AG04450 (cell line): ENCODE results near the gene GPSM1. TPM values are rescaled to one million over a fixed set of nuclear protein-coding genes. Genes with fewer than 3 reads are reported as not detected.
A peak's percentile ranks its signal among the peaks of the same experiment; 100 is the strongest.

Source experiments
- CTCF ChIA-PET: fragments of 300-600, 350-600 bp; formaldehyde crosslinking; extraction: SDS; loops from one replicate; lab custom pipeline; 2022; ENCODE audit warnings: antibody characterized with exemption, inconsistent platforms; lab: Charles Lee
- POLR2A ChIA-PET: fragments of 350-600 bp; formaldehyde crosslinking; extraction: SDS; loops from one replicate; lab custom pipeline; 2021; ENCODE audit warnings: antibody characterized with exemption, inconsistent platforms; lab: Yijun Ruan, JAX
- DNase-seq: peaks from one replicate; pipeline ENCODE4 v3.0.0-alpha.2; 2011; ENCODE audit warnings: low read depth, low spot score
- H3K27ac ChIP-seq: one replicate; pipeline ENCODE4 v1.5.1; 2012; ENCODE audit warnings: low read depth, low read length, control low read depth
- H3K27me3 ChIP-seq: one replicate; pipeline ENCODE4 v1.6.0; 2012; ENCODE audit warnings: low read length; ENCODE audit not compliant: control insufficient read depth, insufficient read depth
- H3K4me3 ChIP-seq: 2 replicates; pipeline ENCODE4 v1.5.1; 2011; ENCODE audit warnings: mild to moderate bottlenecking, low read depth, low read length, control low read depth
- H3K9me3 ChIP-seq: 2 replicates; pipeline ENCODE4 v1.5.1; 2012; ENCODE audit warnings: low read length; ENCODE audit not compliant: control insufficient read depth, insufficient read depth
- polyA plus RNA-seq: library from polyadenylated mRNA; depleted of rRNA; stranded (reverse); fragments of >200 nt; gene quantifications from 2 replicates; pipeline ENCODE4 v1.2.3, GENCODE V29; 2011
- TF ChIP-seq, protein P1 (sequence below): IDR thresholded peaks from 2 replicates; pipeline ENCODE4 v1.5.1; 2011; ENCODE audit warnings: low read depth, low read length, control low read depth, inconsistent platforms

The GPSM1 gene
- polyA plus RNA-seq, 1 experiment: 22.5 TPM

GRCh38 chr9:136328622-136329041 is 1.3 kb downstream of the GPSM1 start:
- ChIA-PET CTCF (interaction anchor here (0.5 to 1.1 kb wide), 2 partner anchors 16 to 727 kb away, joined by 5 to 9 read pairs; no protein-coding TSS in a partner anchor), POLR2A (interaction anchor here (0.7 to 1.8 kb wide), 2 partner anchors 14 to 81 kb away, joined by 3 to 4 read pairs; no protein-coding TSS in a partner anchor)
- Histone ChIP-seq H3K9me3 (peaks cover 8% of the 10 kb centered on the region; the same call in 1 of the 2 replicates), H3K4me3 (peak overlapping the region; percentile 97), H3K27ac (peak overlapping the region; percentile 70), H3K27me3 (no peaks in the 10 kb centered on the region)
- TF ChIP-seq, protein P1, sequence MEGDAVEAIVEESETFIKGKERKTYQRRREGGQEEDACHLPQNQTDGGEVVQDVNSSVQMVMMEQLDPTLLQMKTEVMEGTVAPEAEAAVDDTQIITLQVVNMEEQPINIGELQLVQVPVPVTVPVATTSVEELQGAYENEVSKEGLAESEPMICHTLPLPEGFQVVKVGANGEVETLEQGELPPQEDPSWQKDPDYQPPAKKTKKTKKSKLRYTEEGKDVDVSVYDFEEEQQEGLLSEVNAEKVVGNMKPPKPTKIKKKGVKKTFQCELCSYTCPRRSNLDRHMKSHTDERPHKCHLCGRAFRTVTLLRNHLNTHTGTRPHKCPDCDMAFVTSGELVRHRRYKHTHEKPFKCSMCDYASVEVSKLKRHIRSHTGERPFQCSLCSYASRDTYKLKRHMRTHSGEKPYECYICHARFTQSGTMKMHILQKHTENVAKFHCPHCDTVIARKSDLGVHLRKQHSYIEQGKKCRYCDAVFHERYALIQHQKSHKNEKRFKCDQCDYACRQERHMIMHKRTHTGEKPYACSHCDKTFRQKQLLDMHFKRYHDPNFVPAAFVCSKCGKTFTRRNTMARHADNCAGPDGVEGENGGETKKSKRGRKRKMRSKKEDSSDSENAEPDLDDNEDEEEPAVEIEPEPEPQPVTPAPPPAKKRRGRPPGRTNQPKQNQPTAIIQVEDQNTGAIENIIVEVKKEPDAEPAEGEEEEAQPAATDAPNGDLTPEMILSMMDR: no peak
- DNase-seq: no peak

DNA sequence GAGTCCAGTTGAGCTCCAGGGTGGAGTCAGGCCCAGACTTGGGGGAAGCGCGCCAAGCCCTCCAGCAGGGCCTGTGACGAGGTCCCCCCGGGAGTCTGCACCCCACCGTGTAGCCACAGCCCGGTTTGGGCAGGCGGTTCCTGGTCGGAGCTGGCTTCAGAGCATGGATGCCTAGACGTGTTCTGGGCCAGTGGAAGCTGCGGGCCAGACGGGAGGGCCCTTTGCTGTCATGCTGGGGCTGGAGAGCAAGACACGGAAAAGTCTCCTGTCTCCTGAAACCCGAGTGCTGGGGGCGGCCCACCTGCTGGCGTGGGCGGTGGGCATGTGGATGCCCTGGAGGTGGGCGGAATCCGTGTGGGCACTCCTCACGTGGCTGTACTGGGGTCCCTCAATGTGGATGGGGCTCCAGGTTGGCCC is 1.9 kb downstream of the GPSM1 start:
- POLR2A ChIA-PET: interaction anchor here (0.7 to 1.8 kb wide), 2 partner anchors 14 to 81 kb away, joined by 3 to 4 read pairs; no protein-coding TSS in a partner anchor
- Histone ChIP-seq H3K27me3 (no peaks in the 10 kb centered on the region), H3K9me3 (peaks cover 7% of the 10 kb centered on the region; the same call in 1 of the 2 replicates), H3K27ac (peak overlapping the region; percentile 70), H3K4me3 (peak overlapping the region; percentile 97)
- CTCF ChIA-PET: interaction anchor here (1.1 kb wide), 1 partner anchor 16 kb away, joined by 5 read pairs; no protein-coding TSS in a partner anchor
- no peak for DNase-seq
- TF ChIP-seq, protein P1: no peak

DNA sequence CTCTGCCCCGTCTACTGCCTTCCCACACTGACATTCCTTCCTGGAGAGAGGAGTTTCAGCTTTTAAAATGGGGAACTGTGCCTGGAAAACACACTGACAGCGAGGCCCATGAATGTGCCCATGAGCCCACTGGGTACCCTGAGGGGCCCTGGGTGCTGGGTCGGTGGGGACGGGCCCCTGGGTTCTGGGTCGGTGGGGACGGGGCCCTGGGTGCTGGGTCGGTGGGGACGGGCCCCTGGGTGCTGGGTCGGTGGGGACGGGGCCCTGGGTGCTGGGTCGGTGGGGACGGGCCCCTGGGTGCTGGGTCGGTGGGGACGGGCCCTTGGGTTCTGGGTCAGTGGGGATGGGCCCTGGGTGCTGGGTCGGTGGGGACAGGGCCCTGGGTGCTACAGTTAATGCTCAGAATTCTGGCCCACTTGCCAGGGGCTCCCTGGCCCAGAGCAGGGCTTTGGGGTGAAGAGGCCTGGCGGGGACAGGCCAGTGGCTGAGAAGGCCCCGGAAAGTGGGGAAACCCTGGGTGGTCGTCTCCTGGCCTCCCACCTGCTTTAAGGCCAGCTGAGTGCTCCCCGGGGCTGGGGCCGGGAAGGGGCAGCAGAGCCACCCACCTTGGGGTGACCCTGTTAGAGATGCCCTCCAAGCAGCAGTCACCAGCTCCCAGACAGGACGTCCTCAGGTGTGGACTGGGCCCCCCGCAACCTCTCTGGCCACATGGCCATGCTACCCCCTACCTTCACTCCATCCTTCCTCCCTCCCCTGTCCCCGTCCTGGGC is 2.5 kb downstream of the GPSM1 start:
- peaks cover 7% of the 10 kb centered on the region; the same call in 1 of the 2 replicates for H3K9me3 ChIP-seq
- H3K27me3 ChIP-seq: no peaks in the 10 kb centered on the region
- H3K4me3 ChIP-seq: peak overlapping the region; percentile 97
- CTCF ChIA-PET: interaction anchor here (1.1 kb wide), 1 partner anchor 17 kb away, joined by 5 read pairs; no protein-coding TSS in a partner anchor
- POLR2A ChIA-PET: interaction anchor here (1.8 kb wide), 1 partner anchor 80 kb away, joined by 4 read pairs; no protein-coding TSS in a partner anchor
- TF ChIP-seq, protein P1: no peak
- DNase-seq: no peak
- H3K27ac ChIP-seq: no peak overlapping the region

- TF ChIP-seq, protein P1: no peak
- peak overlapping the region; percentile 35 for H3K4me3 ChIP-seq
Measured at GRCh38 chr9:136330406-136330990, 3.2 kb downstream of the GPSM1 start.

More at GRCh38 chr9:136330406-136330990, 3.2 kb downstream of the GPSM1 start:
- POLR2A ChIA-PET: no interaction called here
- Histone ChIP-seq H3K27ac (no peak overlapping the region), H3K9me3 (peaks cover 7% of the 10 kb centered on the region; the same call in 1 of the 2 replicates), H3K27me3 (no peaks in the 10 kb centered on the region)
- no peak for DNase-seq
- CTCF ChIA-PET: no interaction called here
